Left renal cortex interstitium (tissue), 4 donors: Measurements from ENCODE around the gene ZNF566. TPM values are rescaled to one million over a fixed set of nuclear protein-coding genes. Genes with fewer than 3 reads are reported as not detected.
"Not testable (repeated sequence)": the region's sequence is repeated elsewhere in the genome, so short reads cannot be mapped to it uniquely, and the experiment has no call there.

Source experiments
- DNase-seq, 4 donors: peaks; one replicate each; pipeline ENCODE4 v3.0.0-alpha.2; 2013; ENCODE audit warnings: low read depth in 4 of 4, low spot score in 2 of 4, missing footprints in 1 of 4
- polyA plus RNA-seq, 4 donors: library from polyadenylated mRNA; unstranded; fragments of 120-200 nt; gene quantifications; one replicate each; pipeline ENCODE4 v1.2.1, GENCODE V29; 2013; ENCODE audit not compliant: insufficient read length in 4 of 4

The ZNF566 gene
- 10 to 100 TPM; 13.1 to 16.8 (median 15.4) TPM for polyA plus RNA-seq

DNA sequence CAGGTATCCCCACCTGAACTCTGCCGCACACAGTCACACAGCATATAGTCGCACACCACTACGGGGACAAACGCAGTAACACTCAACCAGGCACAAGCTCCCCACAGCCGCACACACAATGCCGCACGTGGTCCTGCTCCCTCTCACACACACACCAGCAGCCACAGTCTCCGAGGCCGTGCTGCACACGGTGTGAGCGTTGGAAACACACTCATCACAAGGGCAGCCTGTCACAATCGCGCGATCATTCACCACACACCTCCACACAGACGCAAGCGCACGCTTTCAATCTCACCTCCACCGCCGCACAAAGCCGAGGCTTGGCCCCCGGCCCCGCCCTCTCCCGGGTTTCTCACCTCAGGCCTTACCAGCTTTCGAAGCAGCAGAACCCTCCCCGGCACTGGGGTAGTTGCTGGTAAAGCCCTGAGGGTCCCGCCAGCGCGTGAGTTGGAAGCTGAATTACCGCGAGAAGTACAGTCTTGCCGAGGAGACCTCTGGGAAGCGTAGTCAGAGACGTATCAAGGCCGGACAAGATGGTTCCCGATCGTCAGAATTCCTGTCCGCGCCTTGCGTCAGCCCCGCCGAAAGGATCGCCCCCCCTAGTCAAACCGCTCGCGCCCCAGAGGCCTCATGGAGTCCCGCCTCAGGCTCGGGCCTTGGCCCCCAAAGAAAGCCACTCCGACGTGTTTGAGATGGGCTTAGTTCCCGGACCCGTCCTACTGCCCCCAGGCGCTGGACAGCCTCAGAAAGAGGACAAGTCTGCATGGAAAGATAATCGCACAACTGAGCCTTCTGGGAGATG is at the start of gene ZNF566:
TSS of gene ZNF566 (minus strand) at position 444 of the 802 bp plus-strand sequence. CDS start 13,004 bp downstream, outside the sequence.
- peak; percentile 91 to 98 (median 92) for DNase-seq

DNA sequence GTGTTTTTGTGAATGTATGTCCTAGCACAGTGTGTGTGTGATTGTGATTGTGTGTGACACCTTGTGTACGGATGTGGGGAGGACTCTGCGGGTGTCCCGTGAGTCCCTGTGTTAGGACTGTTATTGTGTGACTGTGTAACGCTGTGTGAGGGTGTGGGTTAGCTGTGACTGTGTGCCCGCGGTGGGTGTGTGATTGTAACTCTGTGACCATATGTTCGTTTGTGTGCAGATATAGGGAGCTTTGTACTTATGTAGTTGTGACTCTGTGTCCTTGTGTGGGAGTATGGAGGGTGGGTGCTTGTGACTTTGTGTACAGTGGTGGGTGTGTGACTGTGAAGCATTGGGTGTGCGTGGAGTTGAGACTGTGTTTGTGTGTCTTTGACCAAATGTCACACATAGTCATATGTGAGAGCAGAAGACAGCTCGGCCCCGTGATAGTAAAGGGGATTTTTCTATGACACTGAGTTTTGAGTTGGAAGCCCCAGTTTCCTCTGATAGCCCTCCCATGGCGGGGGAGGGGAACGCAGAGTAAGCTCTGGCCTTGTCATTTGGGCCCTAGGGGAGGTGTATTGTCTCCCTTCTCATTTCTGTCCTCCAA is 39.7 kb upstream of the ZNF566 start:
- peak in 3 of 4 donors; percentile 3 to 79 (median 6) for DNase-seq

DNA sequence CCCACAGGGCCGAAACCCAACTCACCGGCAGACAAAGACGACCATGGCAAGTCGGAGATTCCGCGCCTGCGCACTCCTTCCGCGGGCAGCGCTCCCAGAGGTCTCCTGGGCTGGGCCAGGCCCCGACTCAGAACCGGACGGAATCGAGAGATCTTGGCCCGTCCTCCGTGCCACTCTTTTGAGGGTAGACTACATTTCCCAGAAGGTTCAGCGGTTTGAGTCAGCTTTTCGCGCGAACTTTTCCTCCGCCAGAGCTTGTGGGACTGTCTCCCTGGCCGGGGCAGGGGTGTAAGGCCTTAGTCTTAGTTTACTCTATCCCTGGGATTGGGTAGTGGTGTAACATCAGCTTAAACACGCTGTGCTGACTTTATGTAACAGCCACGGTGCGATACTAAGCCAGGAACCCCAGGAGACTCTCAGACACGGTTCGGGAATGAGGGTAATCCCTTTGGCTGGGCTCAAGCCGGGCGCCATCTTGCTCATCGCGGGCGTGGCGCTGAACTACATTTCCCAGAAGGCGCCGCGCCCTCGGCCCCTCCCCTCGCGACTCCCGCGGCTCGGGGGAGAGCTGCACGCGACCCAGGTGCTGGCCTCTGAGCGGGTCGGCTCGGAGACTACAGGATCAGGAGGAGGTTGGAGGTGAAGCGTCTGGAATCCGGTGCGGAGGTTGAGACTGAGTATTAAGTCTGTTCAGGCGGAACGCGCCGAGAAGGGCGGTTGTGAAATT is 39.0 kb upstream of the ZNF566 start, which contains the start of gene ZNF260:
TSS of gene ZNF260 (minus strand) at position 78 of the 727 bp plus-strand sequence. CDS start 13,033 bp downstream, outside the sequence.
- peak; percentile 94 to 100 (median 96) for DNase-seq

DNA sequence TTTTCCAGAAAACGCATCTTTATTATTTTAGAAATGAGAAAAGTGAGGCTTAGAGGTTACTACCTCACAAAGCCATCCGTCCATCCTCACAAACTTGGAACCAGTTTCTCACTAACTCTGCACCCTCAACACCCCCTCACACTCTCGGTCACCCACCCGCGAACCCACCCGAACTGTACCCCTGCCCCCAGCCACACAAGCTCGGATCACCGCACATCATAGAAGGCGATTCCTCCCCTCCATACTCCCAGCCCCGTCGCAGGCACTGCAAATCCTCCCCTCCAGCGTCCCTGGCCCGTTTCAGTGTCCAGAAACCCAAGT is 38.5 kb upstream of the ZNF566 start:
- DNase-seq, result no peak

DNA sequence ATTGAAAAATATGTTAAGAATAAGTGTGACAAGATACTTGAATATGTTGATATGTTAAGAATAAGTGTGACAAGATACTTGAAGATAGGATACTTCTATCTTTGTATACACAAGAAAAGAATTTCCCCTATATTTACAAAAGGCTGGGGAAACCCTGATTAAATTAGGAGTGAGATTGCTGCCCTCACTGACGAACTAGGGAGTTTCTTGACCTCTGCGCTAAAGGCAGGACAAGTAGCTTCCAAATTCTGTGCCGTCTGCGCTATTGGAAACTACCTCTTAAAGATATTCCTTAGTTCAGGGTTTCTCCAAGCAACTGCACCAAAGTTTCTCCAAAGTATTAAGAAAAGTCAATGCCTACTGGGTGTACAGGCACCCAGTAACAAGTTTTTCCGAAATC is 38.0 kb upstream of the ZNF566 start:
- peak in 1 of 4 donors; percentile 9 for DNase-seq

DNA sequence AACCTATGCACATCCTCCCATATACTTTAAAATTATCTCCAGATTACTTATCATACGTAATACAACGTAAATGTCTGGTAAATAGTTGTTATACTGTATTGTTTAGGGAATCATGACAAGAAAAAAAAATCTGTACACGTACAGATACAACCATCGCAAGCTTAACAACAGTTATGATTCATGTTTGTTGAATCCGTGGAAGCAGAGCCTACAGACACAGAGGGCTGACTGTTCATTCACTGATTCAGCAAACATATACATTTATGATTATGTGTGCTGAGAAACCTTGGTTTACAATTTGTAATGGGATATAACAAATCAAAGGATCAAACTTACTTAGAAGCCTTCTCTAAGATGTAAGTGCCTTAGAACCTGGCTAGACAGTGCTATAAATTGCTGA is 37.2 kb upstream of the ZNF566 start:
- no peak for DNase-seq

DNA sequence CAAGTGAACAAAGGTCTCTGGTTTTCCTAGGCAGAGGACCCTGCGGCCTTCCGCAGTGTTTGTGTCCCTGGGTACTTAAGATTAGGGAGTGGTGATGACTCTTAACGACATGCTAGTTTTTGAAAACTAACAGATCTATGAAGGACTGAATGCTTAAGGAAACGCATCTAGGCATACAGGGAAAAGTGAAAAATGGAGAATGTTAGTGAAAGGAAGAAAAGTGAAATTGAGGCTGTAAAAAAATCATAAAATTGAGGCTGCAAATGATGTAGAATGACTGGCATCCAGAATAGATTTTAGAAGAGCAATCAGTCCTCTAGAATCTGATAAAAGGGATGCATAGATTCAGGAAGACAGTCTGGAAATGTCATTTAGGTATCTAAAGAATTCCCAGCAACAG is 35.3 kb upstream of the ZNF566 start:
- DNase-seq, result no peak

DNA sequence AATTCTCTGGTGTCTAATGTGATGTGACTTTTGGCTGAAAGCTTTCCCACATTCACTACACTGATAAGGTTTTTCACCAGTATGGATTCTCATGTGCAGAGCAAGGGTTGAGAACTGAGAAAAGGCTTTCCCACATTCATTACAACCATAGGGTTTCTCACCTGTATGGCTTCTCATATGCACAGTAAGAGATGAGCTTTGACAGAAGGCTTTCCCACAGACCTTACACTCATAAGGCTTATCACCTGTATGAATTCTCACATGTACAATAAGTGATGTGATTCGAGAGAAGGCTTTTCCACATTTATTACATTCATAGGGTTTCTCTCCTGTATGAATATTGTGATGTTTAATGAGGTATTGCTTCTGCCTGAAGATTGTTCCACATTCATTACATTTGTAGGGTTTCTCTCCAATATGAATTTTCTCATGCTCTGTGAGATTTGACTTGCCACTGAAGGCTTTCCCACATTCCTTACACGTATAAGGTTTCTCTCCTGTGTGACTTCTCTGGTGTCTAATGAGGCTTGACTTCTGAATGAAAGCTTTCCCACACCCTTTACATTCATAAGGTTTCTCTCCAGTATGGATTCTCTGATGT is 24.8 kb upstream of the ZNF566 start:
- no peak for DNase-seq

DNA sequence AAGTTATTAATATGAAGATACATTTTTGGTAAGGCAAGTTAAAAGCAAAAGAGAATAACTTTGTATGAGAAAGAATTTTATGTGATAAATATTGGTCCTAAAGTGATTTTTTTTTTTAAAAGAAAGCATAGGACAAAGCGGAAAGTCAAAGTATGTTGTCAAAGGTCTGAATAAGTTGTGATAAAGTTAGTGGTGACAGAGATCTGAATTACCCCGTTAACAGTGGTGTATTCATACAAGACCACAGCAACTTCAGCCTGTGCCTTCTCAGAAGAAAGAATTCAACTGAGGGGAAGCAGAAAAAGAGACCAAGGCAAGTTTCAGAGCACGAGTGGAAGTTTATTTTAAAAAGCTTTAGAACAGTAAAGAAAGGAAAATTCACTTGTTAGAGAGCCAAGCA is 19.0 kb upstream of the ZNF566 start:
- no peak for DNase-seq

DNA sequence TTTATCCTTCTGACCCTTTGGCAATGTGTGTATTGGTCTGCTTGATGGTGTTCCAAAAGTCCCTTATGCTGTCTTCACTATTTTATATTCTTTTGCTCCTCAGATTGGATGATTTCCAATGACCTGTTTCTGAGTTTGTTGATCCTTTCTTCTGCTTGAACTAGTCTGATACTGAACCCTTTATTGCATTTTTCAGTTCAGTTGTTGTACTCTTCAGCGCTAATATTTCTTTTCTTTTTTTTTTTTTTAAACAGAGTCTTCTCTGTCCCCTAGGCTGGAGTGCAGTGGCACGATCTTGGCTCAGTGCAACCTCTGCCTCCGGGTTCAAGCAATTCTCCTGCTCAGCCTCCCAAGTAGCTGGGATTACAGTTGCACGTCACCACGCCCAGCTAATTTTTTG is 12.6 kb upstream of the ZNF566 start:
- DNase-seq, result no peak

DNA sequence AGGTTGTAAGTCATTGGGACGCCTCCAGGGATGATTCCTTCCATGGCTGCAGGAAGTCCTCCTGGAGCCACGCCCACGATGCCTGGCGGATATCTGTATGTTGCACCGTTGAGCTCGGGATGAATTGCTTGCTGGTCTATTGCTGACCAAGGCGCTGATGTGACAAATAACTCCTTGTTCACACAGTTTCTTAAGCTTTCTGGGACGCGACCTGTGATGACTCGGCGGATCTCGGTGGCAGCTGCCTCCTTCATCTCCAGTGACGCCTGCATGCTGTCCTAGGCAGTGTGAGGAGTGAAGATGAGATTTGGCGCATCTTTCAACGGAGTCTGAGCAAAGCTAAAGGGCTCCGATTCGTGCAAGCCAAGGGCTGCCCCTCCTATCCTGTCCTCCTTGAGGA is 7.6 kb upstream of the ZNF566 start:
- DNase-seq, result no peak

DNA sequence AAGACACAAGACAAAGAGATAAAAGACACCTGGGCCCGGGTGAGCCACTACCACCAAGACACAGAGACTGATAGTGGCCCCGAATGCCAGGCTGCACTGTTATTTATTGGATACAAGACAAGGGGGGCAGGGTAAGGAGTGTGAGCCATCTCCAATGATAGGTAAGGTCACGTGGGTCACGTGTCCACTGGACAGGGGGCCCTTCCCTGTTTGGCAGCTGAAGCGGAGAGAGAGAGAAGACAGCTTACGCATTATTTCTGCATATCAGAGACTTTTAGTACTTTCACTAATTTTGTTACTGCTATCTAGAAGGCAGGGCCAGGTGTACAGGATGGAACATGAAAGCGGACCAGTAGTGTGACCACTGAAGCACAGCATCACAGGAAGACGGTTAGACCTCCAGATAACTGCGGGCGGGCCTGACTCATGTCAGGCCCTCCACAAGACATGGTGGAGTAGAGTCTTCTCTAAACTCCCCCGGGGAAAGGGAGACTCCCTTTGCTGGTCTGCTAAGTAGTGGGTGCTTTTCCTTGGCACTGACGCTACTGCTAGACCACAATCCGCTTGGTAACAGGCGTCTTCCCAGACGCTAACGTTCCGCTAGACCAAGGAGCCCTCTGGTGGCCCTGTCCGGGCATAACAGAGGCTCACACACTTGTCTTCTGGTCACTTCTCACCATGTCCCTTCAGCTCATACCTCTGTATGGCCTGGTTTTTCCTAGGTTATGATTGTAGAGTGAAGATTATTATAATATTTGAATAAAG is 3.5 kb upstream of the ZNF566 start:
- DNase-seq, result peak in 1 of 4 donors; percentile 10

DNA sequence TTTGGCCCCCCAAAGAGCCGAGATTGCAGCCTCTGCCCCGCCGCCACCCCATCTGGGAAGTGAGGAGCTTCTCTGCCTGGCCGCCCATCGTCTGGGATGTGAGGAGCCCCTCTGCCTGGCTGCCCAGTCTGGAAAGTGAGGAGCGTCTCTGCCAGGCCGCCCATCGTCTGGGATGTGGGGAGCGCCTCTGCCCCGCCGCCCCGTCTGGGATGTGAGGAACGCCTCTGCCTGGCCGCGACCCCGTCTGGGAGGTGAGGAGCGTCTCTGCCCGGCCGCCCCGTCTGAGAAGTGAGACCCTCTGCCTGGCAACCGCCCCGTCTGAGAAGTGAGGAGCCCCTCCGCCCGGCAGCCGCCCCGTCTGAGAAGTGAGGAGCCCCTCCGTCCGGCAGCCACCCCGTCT is 1.5 kb upstream of the ZNF566 start:
- DNase-seq, result not testable (repeated sequence)

DNA sequence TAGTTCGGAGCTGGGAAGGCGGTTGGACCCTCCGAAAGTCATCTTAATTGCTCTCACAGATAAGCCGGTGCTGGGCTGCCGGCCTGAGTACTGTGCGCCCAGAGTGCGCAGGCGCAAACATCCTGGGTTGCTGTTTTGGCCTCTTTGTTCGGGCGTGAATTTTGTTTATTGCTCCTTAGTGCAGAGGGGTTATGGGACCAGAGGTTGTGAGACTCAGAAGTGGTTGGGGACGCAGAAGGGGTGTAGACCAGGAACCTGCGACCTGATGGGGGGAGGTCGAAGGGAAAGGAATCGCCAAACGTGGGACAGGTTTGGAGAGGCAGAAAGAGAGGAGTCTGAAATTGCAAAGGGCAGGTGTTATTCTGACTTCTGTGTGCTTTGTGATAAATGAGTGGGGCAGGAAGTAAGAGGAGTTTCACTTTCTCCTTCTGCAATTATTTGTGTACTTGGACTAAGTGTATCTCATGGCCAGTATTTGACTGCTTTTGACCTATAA is 607 bp upstream of the ZNF566 start:
- peak in 2 of 4 donors; percentile 84 to 91 for DNase-seq

DNA sequence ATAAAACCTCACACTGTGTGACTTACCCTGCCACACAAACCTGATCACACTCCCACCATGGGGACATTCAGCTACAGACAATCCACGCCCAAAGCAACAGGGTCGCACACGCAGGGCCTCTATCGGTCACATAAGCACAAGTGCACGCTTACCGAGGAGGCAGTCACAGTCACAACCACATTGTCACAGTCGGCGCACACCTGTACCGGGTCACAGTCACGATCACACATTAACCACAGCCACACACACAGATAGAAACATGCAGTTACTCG is 579 bp downstream of the ZNF566 start:
- DNase-seq, result peak in 1 of 4 donors; percentile 19

DNA sequence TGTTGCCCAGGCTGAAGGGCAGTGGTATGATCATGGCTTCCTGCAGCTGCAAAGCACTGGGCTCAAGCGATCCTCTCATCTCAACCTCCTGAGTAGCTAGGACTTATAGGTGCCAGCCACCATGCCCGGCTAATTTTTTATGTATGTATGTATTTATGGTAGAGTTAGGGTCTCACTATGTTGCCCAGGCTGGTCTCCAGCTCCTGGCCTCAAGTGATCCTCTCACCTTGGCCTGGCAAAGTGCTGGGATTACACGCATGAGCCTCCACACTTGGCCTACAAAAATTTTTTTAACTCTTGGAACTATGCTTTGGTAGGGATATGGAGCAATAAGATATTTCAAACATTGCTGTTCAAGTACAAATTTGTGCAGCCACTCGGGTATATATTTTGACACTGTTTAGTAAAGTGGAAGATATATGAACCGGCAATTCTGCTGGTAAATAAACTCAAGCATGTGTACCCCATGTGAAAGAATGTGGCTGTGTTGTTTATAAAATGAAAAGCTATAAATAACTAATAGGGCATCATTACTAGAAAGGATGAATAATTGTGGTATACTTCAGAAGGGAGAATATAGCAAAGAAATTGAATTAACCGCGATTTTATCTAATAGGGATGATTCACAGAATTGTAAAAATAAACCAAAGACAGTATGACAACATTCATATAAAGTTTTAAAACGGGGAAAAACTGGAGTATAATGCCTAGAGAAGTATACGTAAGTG is 1.1 kb downstream of the ZNF566 start:
- no peak for DNase-seq

DNA sequence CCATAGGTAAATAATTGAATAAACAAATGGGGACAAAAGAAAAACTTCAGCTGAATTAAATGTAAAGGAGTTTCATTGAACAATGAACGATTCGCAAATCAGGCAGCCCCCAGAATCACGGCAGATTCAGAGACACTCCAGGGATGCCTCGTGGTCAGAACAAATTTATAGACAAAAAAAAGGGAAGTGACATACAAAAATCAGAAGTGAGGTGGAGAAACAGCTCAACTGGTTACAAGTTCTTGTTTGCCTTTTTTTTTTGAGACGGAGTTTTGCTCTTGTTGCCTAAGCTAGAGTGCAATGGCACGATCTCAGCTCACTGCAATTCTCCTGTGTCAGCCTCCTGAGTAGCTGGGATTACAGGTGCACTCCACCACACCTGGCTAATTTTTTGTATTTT is 5.7 kb downstream of the ZNF566 start:
- DNase-seq, result no peak

DNA sequence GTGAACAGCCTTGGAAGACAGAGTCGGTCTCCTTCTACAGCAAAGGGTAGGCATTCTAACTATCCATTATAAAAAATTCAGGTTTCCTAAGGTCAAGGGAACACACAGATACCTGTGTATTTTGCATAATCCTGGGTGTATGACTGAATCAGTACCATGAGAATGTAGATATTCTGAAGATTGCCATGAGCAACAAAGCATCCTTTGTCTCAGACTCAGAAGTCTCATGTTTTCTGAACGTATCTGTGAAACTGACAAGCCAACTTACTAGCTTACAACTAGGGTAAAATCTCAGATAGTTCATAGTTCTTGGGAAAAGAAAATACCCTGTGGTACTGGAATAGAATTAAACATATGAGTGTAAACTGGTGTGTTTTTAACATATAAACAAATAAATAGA is 6.5 kb downstream of the ZNF566 start:
- DNase-seq, result no peak

DNA sequence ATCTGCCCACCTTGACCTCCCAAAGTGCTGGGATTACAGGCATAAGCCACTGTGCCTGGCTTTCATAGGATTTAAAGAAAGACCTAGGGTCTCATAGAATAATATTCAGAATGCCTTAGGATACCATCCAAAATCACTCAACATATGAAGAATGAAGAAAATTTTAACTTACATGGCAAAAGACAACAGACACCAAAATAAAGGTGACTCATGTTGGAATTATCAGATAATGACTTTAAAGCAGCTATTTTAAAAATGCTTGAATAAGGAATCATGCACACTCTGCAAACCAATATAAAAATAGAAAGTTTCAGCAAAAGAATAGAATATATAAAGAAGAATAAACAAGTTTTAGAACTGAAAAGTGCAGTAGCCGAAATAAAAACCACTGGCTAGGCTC is 29.3 kb downstream of the ZNF566 start:
- no peak for DNase-seq

DNA sequence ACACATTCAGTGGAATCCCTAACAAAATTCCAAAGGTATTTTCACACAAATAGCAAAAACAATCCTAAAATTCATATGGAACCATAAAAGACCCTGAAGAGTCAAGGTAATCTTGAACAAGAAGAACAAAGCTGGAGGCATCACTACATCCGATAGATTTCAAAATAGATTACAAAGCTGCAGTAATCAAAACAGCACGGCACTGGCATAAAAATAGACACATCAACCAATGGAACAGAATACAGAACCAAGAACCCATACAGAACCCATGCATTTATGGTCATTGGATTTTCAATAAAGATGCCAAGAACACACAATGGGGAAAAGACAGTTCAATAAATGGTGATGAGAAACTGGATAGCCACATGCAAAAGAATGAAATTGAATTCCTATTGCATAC is 32.5 kb downstream of the ZNF566 start:
- DNase-seq, result no peak
